Measurements from ENCODE around the gene CHML. TPM values are rescaled to one million over a fixed set of nuclear protein-coding genes. Genes with fewer than 3 reads are reported as not detected.

Gene CHML
- total RNA-seq, 6 experiments from 2014 or later = 2.3 to 6.0 (median 3.9) TPM

DNA sequence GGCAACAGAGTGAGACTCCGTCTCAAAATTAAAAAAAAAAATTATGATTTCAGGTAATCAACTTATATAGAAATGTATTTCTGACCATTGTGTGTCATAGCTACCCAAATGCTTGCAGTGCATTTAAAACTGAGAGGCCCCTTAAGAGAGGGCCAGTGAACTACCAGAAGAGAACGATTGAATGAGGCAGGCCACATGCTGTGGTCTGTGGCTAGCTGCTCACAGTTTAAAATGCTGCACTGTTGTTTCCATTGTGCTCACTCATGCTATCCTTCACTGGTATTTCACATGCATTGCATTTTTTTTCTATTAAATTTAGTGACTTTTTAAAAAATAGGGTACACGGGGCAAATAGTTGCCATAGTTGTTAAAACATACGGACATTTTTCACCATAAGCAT lies 26.0 kb downstream of the CHML start:
- ATAC-seq = no peak

DNA sequence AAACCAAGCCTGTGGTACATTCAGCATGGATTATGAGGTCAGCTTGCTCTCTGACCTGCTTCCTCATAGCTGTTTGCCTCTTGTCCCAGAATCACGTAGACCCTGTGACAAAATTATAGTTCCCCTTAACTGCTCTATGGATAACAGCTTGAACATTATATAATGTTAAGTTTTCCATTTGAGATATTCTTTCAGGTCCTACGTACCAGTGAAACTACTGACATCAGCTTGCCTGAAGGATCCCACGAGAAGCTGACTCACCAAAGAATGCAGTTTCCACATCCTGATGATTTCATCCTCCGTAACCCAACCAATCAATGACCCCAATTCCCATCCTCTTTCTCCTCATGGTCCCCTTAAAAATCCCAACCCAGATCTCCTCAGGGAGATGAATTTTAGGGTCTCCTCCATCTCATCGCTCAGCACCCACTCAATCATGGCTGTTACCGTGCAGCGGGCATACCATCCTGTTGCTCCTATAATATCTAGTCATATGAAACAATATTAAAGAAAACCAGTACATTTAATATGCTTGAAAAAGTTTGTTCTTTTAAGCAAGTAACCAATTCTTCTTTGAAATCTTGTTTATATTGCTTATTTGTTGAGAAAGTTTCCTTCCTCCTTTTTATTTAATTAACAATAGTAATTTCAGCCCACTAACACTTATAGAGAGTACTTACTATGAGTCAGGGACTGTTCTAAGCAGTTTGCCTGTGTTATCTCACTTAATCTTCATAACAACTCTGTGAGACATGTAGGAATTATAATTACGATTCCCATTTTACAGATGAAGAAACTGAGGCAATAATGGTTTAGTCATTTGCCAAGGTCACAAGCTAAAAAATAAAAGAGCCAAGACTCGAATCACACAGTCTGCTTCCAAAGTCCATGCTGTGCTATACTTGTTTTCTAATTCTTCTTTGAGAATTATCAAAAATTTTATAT lies 27.4 kb downstream of the CHML start:
- 52% methylated on average over 9 of the region's 9 CpGs for WGBS (ENCODE audit: insufficient coverage, low coverage, low lambda C conversion rate, missing lambda C conversion rate)
- no peak for TF ChIP-seq POLR2A (IDR thresholded peaks at IDR 0.05)
- TF ChIP-seq, protein P1, sequence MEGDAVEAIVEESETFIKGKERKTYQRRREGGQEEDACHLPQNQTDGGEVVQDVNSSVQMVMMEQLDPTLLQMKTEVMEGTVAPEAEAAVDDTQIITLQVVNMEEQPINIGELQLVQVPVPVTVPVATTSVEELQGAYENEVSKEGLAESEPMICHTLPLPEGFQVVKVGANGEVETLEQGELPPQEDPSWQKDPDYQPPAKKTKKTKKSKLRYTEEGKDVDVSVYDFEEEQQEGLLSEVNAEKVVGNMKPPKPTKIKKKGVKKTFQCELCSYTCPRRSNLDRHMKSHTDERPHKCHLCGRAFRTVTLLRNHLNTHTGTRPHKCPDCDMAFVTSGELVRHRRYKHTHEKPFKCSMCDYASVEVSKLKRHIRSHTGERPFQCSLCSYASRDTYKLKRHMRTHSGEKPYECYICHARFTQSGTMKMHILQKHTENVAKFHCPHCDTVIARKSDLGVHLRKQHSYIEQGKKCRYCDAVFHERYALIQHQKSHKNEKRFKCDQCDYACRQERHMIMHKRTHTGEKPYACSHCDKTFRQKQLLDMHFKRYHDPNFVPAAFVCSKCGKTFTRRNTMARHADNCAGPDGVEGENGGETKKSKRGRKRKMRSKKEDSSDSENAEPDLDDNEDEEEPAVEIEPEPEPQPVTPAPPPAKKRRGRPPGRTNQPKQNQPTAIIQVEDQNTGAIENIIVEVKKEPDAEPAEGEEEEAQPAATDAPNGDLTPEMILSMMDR (IDR thresholded peaks at IDR 0.05) = no peak
- Histone ChIP-seq H3K9me3 (no peaks in the 10 kb centered on the region), H3K4me1 (peaks cover 0 to 52% (median 19%) of the 10 kb centered on the region in 4 donors), H3K27me3 (no peaks in the 10 kb centered on the region), H3K27ac (peak overlapping the region in 2 of 3 donors; percentile 42 to 82), H3K36me3 (no peaks in the 10 kb centered on the region), H3K4me3 (no peak overlapping the region)
- ATAC-seq = peak in 1 of 4 donors; percentile 8
- intact Hi-C loops (cut with DNase I) = loop anchor here in 1 of 2 donors (10.0 kb wide), 1 partner anchor 222 kb away; no protein-coding TSS in a partner anchor
- no peak for DNase-seq

More for the DNA sequence above, 26.0 kb downstream of the CHML start:
- Histone ChIP-seq H3K36me3 (no peaks in the 10 kb centered on the region), H3K4me3 (no peak overlapping the region), H3K27ac (peak overlapping the region; percentile 75 to 88 (median 82)), H3K27me3 (no peaks in the 10 kb centered on the region), H3K9me3 (no peaks in the 10 kb centered on the region), H3K4me1 (peaks cover 0 to 52% (median 19%) of the 10 kb centered on the region in 4 donors)
- intact Hi-C loops (cut with DNase I) = loop anchor here in 1 of 2 donors (10.0 kb wide), 1 partner anchor 221 kb away; no protein-coding TSS in a partner anchor
- no peak for DNase-seq
- TF ChIP-seq, protein P1 (IDR thresholded peaks at IDR 0.05) = no peak
- 87% methylated on average over 4 of the region's 4 CpGs for WGBS (ENCODE audit: insufficient coverage, low coverage, low lambda C conversion rate, missing lambda C conversion rate)

- intact Hi-C loops (cut with DNase I) = loop anchor here in 1 of 2 donors (10.0 kb wide), 1 partner anchor 223 kb away; no protein-coding TSS in a partner anchor
- H3K4me1 ChIP-seq = peaks cover 0 to 52% (median 19%) of the 10 kb centered on the region in 4 donors
- WGBS (ENCODE audit: insufficient coverage, low coverage, low lambda C conversion rate, missing lambda C conversion rate) = 67% methylated on average over 1 of the region's 1 CpG
- TF ChIP-seq, protein P1 (IDR thresholded peaks at IDR 0.05) = no peak
- TF ChIP-seq POLR2A (IDR thresholded peaks at IDR 0.05) = no peak
- no peak for ATAC-seq
- no peaks in the 10 kb centered on the region for H3K27me3 ChIP-seq
- DNase-seq = no peak
- H3K36me3 ChIP-seq = no peaks in the 10 kb centered on the region
- H3K4me3 ChIP-seq = no peak overlapping the region
- no peaks in the 10 kb centered on the region for H3K9me3 ChIP-seq
- peak overlapping the region; percentile 19 to 82 (median 44) for H3K27ac ChIP-seq
Observed at GRCh38 chr1:241611736-241612135, 28.4 kb downstream of the CHML start.

- DNase-seq = no peak
- 4% methylated on average over 3 of the region's 3 CpGs for WGBS (ENCODE audit: insufficient coverage, low coverage, low lambda C conversion rate, missing lambda C conversion rate)
- Histone ChIP-seq H3K27ac (peak overlapping the region; percentile 19 to 82 (median 47)), H3K9me3 (no peaks in the 10 kb centered on the region), H3K4me3 (no peak overlapping the region), H3K36me3 (no peaks in the 10 kb centered on the region), H3K4me1 (peaks cover 0 to 46% (median 18%) of the 10 kb centered on the region in 4 donors), H3K27me3 (no peaks in the 10 kb centered on the region)
- intact Hi-C loops (cut with DNase I) = loop anchor here in 1 of 2 donors (10.0 kb wide), 1 partner anchor 224 kb away; no protein-coding TSS in a partner anchor
- peak; percentile 57 to 72 (median 66) for ATAC-seq
- TF ChIP-seq, protein P1 (IDR thresholded peaks at IDR 0.05) = peak; percentile 66 to 92 (median 74)
- TF ChIP-seq POLR2A (IDR thresholded peaks at IDR 0.05) = no peak
Observed at GRCh38 chr1:241611063-241611462, 29.1 kb downstream of the CHML start.

Data from right lobe of liver (tissue), 6 donors.